Heart left ventricle (tissue), 16 donors: Measurements from ENCODE around the gene C6orf132. TPM values are rescaled to one million over a fixed set of nuclear protein-coding genes. Genes with fewer than 3 reads are reported as not detected.
A peak's percentile ranks its signal among the peaks of the same experiment; 100 is the strongest.

Source experiments
- ATAC-seq, 4 donors: fragments of 200-7000 bp; cut with Tn5 transposase; one replicate each; pipeline ENCODE4 v1.9.1; 2020 to 2022; ENCODE audit warnings: moderate library complexity in 4 of 4, mild to moderate bottlenecking in 3 of 4, moderate number of reproducible peaks in 1 of 4
- DNase-seq, 5 donors: peaks; one replicate each; pipeline ENCODE4 v3.0.0-alpha.2; 2020
- H3K27ac ChIP-seq, 12 donors: fragments of 200-600 bp; sonication (generic) in 4 of 12; one replicate each; pipeline versions ENCODE4 v1.5.0 to v1.8.0; 2016 to 2022; ENCODE audit warnings: mild to moderate bottlenecking in 2 of 12
- H3K27me3 ChIP-seq, 9 donors: fragments of 200-600 bp; sonication (generic) in 2 of 9; one replicate each; pipeline versions ENCODE4 v1.5.1 to v1.8.0; 2016 to 2022; ENCODE audit warnings: mild to moderate bottlenecking in 3 of 9
- H3K36me3 ChIP-seq, 9 donors: fragments of 200-600 bp; sonication (generic) in 2 of 9; one replicate each; pipeline versions ENCODE4 v1.5.0 to v1.8.0; 2018 to 2022; ENCODE audit warnings: mild to moderate bottlenecking in 2 of 9
- H3K4me1 ChIP-seq, 12 donors: fragments of 200-600 bp; sonication (generic) in 4 of 12; one replicate each; pipeline versions ENCODE4 v1.5.0 to v1.8.0; 2016 to 2022; ENCODE audit warnings: mild to moderate bottlenecking in 3 of 12
- H3K4me3 ChIP-seq, 12 donors: fragments of 200-600 bp; sonication (generic) in 4 of 12; one replicate each; pipeline versions ENCODE4 v1.5.0 to v1.8.0; 2017 to 2022; ENCODE audit warnings: mild to moderate bottlenecking in 9 of 12, moderate library complexity in 4 of 12
- H3K9me3 ChIP-seq, 12 donors: fragments of 200-600 bp; sonication (generic) in 4 of 12; one replicate each; pipeline versions ENCODE4 v1.5.0 to v1.8.0; 2016 to 2022; ENCODE audit warnings: mild to moderate bottlenecking in 1 of 12
- CTCF ChIP-seq, 12 donors: fragments of 200-600 bp; sonication (generic) in 4 of 12; IDR thresholded peaks; one replicate each; pipeline versions ENCODE4 v1.5.0 to v1.8.0; 2018 to 2022; ENCODE audit warnings: antibody characterized with exemption in 12 of 12, mild to moderate bottlenecking in 5 of 12
- POLR2A ChIP-seq, 2 donors: fragments of 450-650 bp; IDR thresholded peaks; one replicate each; pipeline ENCODE4 v1.6.1; 2017; ENCODE audit warnings: antibody characterized with exemption in 2 of 2, mild to moderate bottlenecking in 2 of 2, moderate library complexity in 2 of 2
- WGBS, 4 donors: extraction: QIAGEN DNeasy Blood & Tissue Kit in 2 of 4; methylation state at CpG; one replicate each; pipeline versions ENCODE4 v1.1.5 to v1.1.7; 2013 to 2018; 5-methylcytosine and 5-hydroxymethylcytosine counted together
- intact Hi-C, 10 donors: fragments of 100-400 bp; cut with DNase I; formaldehyde crosslinking; loops; one replicate each; pipeline versions ENCODE4 v1.11.1 to v1.14.2; 2022
- polyA plus RNA-seq, 2 donors: library from polyadenylated mRNA; stranded (reverse); fragments of 200-250 nt; gene quantifications; one replicate each; pipeline ENCODE4 v1.2.3, GENCODE V29; 2013
- total RNA-seq, 9 donors: library from RNA; depleted of rRNA in 2 of 9; stranded (reverse); fragments of >200 nt in 2 of 9; fragmentation: NEBNext Ultra II Directional in 3 of 9; extraction: Animal tissue kit (Norgen Biotek cat#: 25700) in 3 of 9; gene quantifications; one replicate each; pipeline versions ENCODE4 v1.1.0 to v1.2.4, GENCODE V29; 2016 to 2023
- donor health status: ischemic (EF 13 %, LVEDD 7.1; RV severe dilation, severe dysfunction).
- donor health status: healthy with polysubstance abuse.
- donor health status: DM: no; HTN: yes; CAD: no.
- donor health status: DM: no; HTN: no; CAD: no.
- donor health status: ischemic (EF 25% LVEDD 6.9; RV normal size, moderate dysfunction).
- donor health status: ischemic (EF 25% LVEDD 5.7; RV mildly dilated, moderate dysfunction).
- donor health status: healthy.
- donor health status: DM: yes; HTN: yes; CAD: no.
- donor health status: ischemic (EF 35%, LVEDD 5.7; RV mildly dilated, moderate dysfunction).
- donor health status: nonischemic (EF 11% LVEDD 7.7; RV severe dilation, severe dysfunction).
- donor health status: DM: yes; HTN: yes; CAD: no.
- donor health status: PGD.
- donor health status: ischemic (EF 29% LVEDD 5.4; RV normal size, mild dysfunction).
- donor health status: nonischemic (EF 23%, LVEDD 6.1; RV moderate dilation, normal function).

The C6orf132 gene
- total and polyA plus RNA-seq, 11 donors = 0.30 to 5.7 (median 2.2) TPM

- Histone ChIP-seq H3K9me3 (peaks cover 0 to 8% (median 0%) of the 10 kb centered on the region in 12 donors), H3K27ac (no peak overlapping the region), H3K36me3 (no peaks in the 10 kb centered on the region), H3K4me3 (no peak overlapping the region), H3K27me3 (peaks cover 0 to 13% (median 0%) of the 10 kb centered on the region in 9 donors), H3K4me1 (peaks cover 0 to 22% (median 7%) of the 10 kb centered on the region in 12 donors)
- ATAC-seq (no peak), DNase-seq (no peak)
- TF ChIP-seq CTCF (IDR thresholded peaks at IDR 0.05) = no peak
- TF ChIP-seq POLR2A (IDR thresholded peaks at IDR 0.05) = no peak
- 78 to 90% (median 83%) methylated on average over 13 to 19 of the region's 19 CpGs for WGBS, 4 donors
- intact Hi-C loops = no loop called here
Observed at GRCh38 chr6:42106112-42107023, 36.1 kb downstream of the C6orf132 start.

GRCh38 chr6:42105709-42106108 lies 36.7 kb downstream of the C6orf132 start:
- no peak for ATAC-seq
- peaks cover 0 to 13% (median 0%) of the 10 kb centered on the region in 9 donors for H3K27me3 ChIP-seq
- H3K4me3 ChIP-seq = no peak overlapping the region
- no peak overlapping the region for H3K27ac ChIP-seq
- peaks cover 0 to 7% (median 0%) of the 10 kb centered on the region in 12 donors for H3K9me3 ChIP-seq
- TF ChIP-seq CTCF (IDR thresholded peaks at IDR 0.05) = no peak
- no peak for TF ChIP-seq POLR2A (IDR thresholded peaks at IDR 0.05)
- intact Hi-C loops = loop anchor here in 1 of 10 donors (2.0 kb wide), 1 partner anchor 31 kb away; no protein-coding TSS in a partner anchor
- no peaks in the 10 kb centered on the region for H3K36me3 ChIP-seq
- DNase-seq = no peak
- WGBS, 4 donors = 86 to 100% (median 92%) methylated on average over 1 of the region's 1 CpG
- H3K4me1 ChIP-seq = peaks cover 0 to 23% (median 9%) of the 10 kb centered on the region in 12 donors

- no peak overlapping the region for H3K27ac ChIP-seq
- ATAC-seq (no peak), DNase-seq (no peak)
- no peaks in the 10 kb centered on the region for H3K36me3 ChIP-seq
- H3K9me3 ChIP-seq = peaks cover 0 to 2% (median 0%) of the 10 kb centered on the region in 12 donors
- TF ChIP-seq POLR2A (IDR thresholded peaks at IDR 0.05) = no peak
- peaks cover 0 to 28% (median 10%) of the 10 kb centered on the region in 12 donors for H3K4me1 ChIP-seq
- peaks cover 0 to 13% (median 0%) of the 10 kb centered on the region in 9 donors for H3K27me3 ChIP-seq
- WGBS, 4 donors = 83 to 92% (median 89%) methylated on average over 15 to 17 of the region's 17 CpGs
- H3K4me3 ChIP-seq = no peak overlapping the region
- intact Hi-C loops = loop anchor here in 1 of 10 donors (2.0 kb wide), 1 partner anchor 30 kb away; no protein-coding TSS in a partner anchor
Observed at GRCh38 chr6:42105156-42105648, 37.2 kb downstream of the C6orf132 start.

GRCh38 chr6:42104804-42105125 lies 37.7 kb downstream of the C6orf132 start:
- WGBS, 4 donors = 28 to 60% (median 46%) methylated on average over 12 to 16 of the region's 16 CpGs
- Histone ChIP-seq H3K36me3 (no peaks in the 10 kb centered on the region), H3K9me3 (no peaks in the 10 kb centered on the region), H3K27me3 (peaks cover 0 to 13% (median 0%) of the 10 kb centered on the region in 9 donors), H3K27ac (peak overlapping the region in 6 of 12 donors; percentile 8 to 64 (median 42)), H3K4me3 (peak overlapping the region; percentile 17 to 64 (median 50)), H3K4me1 (peaks cover 0 to 32% (median 10%) of the 10 kb centered on the region in 12 donors)
- ATAC-seq (no peak), DNase-seq (no peak)
- intact Hi-C loops = loop anchor here in 1 of 10 donors (2.0 kb wide), 1 partner anchor 30 kb away; no protein-coding TSS in a partner anchor
- TF ChIP-seq CTCF (IDR thresholded peaks at IDR 0.05) = no peak
- TF ChIP-seq POLR2A (IDR thresholded peaks at IDR 0.05) = no peak
